ENCODE results near the gene HDAC9. TPM values are rescaled to one million over a fixed set of nuclear protein-coding genes. Genes with fewer than 3 reads are reported as not detected.

The HDAC9 gene
- total RNA-seq, 1 donor from 2014 or later = 32.4 TPM

GRCh38 chr7:18874880-18875279 lies 379.3 kb downstream of the HDAC9 start:
- no peaks in the 10 kb centered on the region for H3K9me3 ChIP-seq
- TF ChIP-seq POLR2AphosphoS5 (IDR thresholded peaks at IDR 0.05; ENCODE audit: insufficient read depth in 1 of 2, low read depth in 1 of 2) (no peak), POLR2A (IDR thresholded peaks at IDR 0.05) (no peak), CTCF (IDR thresholded peaks at IDR 0.05) (no peak)
- intact Hi-C loops (cut with DNase I) = no loop called here

GRCh38 chr7:18877874-18878273 lies 382.3 kb downstream of the HDAC9 start:
- TF ChIP-seq CTCF (IDR thresholded peaks at IDR 0.05) = no peak
- TF ChIP-seq POLR2AphosphoS5 (IDR thresholded peaks at IDR 0.05; ENCODE audit: insufficient read depth in 1 of 2, low read depth in 1 of 2) = no peak
- no peak for TF ChIP-seq POLR2A (IDR thresholded peaks at IDR 0.05)
- no peak overlapping the region for H3K27ac ChIP-seq
- no peak overlapping the region for H3K4me3 ChIP-seq
- H3K9me3 ChIP-seq = no peaks in the 10 kb centered on the region
- no peak for DNase-seq (ENCODE audit: extremely low spot score in 2 of 2)
- H3K36me3 ChIP-seq = no peaks in the 10 kb centered on the region
- intact Hi-C loops (cut with DNase I) = no loop called here
- no peaks in the 10 kb centered on the region for H3K27me3 ChIP-seq
- no peaks in the 10 kb centered on the region for H3K4me1 ChIP-seq

More at GRCh38 chr7:18874880-18875279, 379.3 kb downstream of the HDAC9 start:
- no peaks in the 10 kb centered on the region for H3K4me1 ChIP-seq
- H3K4me3 ChIP-seq = no peak overlapping the region
- no peak for DNase-seq (ENCODE audit: extremely low spot score in 2 of 2)
- no peak overlapping the region for H3K27ac ChIP-seq
- no peaks in the 10 kb centered on the region for H3K27me3 ChIP-seq
- H3K36me3 ChIP-seq = no peaks in the 10 kb centered on the region

GRCh38 chr7:18886832-18887231 lies 391.3 kb downstream of the HDAC9 start:
- intact Hi-C loops (cut with DNase I) = no loop called here
- no peaks in the 10 kb centered on the region for H3K9me3 ChIP-seq

GRCh38 chr7:18889436-18889835 lies 393.9 kb downstream of the HDAC9 start:
- DNase-seq (ENCODE audit: extremely low spot score in 2 of 2) = no peak
- H3K9me3 ChIP-seq = no peaks in the 10 kb centered on the region
- H3K4me3 ChIP-seq = no peak overlapping the region
- TF ChIP-seq POLR2A (IDR thresholded peaks at IDR 0.05) (no peak), CTCF (IDR thresholded peaks at IDR 0.05) (no peak), POLR2AphosphoS5 (IDR thresholded peaks at IDR 0.05; ENCODE audit: insufficient read depth in 1 of 2, low read depth in 1 of 2) (no peak)
- no peaks in the 10 kb centered on the region for H3K36me3 ChIP-seq
- no peak overlapping the region for H3K27ac ChIP-seq
- intact Hi-C loops (cut with DNase I) = no loop called here
- H3K27me3 ChIP-seq = no peaks in the 10 kb centered on the region
- H3K4me1 ChIP-seq = peaks cover 11% of the 10 kb centered on the region

More at GRCh38 chr7:18886832-18887231, 391.3 kb downstream of the HDAC9 start:
- DNase-seq (ENCODE audit: extremely low spot score in 2 of 2) = no peak
- Histone ChIP-seq H3K27me3 (no peaks in the 10 kb centered on the region), H3K4me3 (no peak overlapping the region), H3K4me1 (peaks cover 11% of the 10 kb centered on the region), H3K36me3 (no peaks in the 10 kb centered on the region), H3K27ac (no peak overlapping the region)
- TF ChIP-seq POLR2AphosphoS5 (IDR thresholded peaks at IDR 0.05; ENCODE audit: insufficient read depth in 1 of 2, low read depth in 1 of 2) = no peak
- no peak for TF ChIP-seq CTCF (IDR thresholded peaks at IDR 0.05)

- DNase-seq (ENCODE audit: extremely low spot score in 2 of 2) = no peak
- no peak overlapping the region for H3K4me3 ChIP-seq
- H3K27me3 ChIP-seq = no peaks in the 10 kb centered on the region
- intact Hi-C loops (cut with DNase I) = no loop called here
- TF ChIP-seq POLR2AphosphoS5 (IDR thresholded peaks at IDR 0.05; ENCODE audit: insufficient read depth in 1 of 2, low read depth in 1 of 2) = no peak
- no peak for TF ChIP-seq CTCF (IDR thresholded peaks at IDR 0.05)
- no peak for TF ChIP-seq POLR2A (IDR thresholded peaks at IDR 0.05)
- H3K27ac ChIP-seq = no peak overlapping the region
- H3K4me1 ChIP-seq = peaks cover 11% of the 10 kb centered on the region
- H3K36me3 ChIP-seq = no peaks in the 10 kb centered on the region
- H3K9me3 ChIP-seq = no peaks in the 10 kb centered on the region
Measured at GRCh38 chr7:18890134-18890533, 394.6 kb downstream of the HDAC9 start.

Measured in vagina (tissue), 2 donors.